MM.1S (cell line): ENCODE data around the gene CCL28.

Source experiments
- DNase-seq: peaks from one replicate; pipeline ENCODE4 v3.0.0-alpha.2; 2015
- H2AFZ ChIP-seq: fragments of 300-600 bp; sonication (generic); 2 replicates; pipeline ENCODE4 v1.6.0; 2016; ENCODE audit warnings: antibody characterized with exemption, low read length
- H3F3A ChIP-seq: fragments of 300-600 bp; sonication (generic); 2 replicates; pipeline ENCODE4 v1.6.1; 2016; ENCODE audit warnings: mild to moderate bottlenecking, antibody characterized with exemption, low read length, moderate library complexity, mixed read lengths; ENCODE audit not compliant: insufficient read depth
- H3K27ac ChIP-seq: fragments of 300-600 bp; sonication (generic); 2 replicates; pipeline ENCODE4 v1.5.1; 2016; ENCODE audit warnings: mild to moderate bottlenecking, low read length
- H3K27me3 ChIP-seq: fragments of 300-600 bp; sonication (generic); replicated peaks from 2 replicates; pipeline ENCODE4 v1.6.0; 2016; ENCODE audit warnings: low read length; ENCODE audit not compliant: insufficient read depth
- H3K36me3 ChIP-seq: fragments of 300-600 bp; sonication (generic); replicated peaks from 2 replicates; pipeline ENCODE4 v1.6.1; 2016; ENCODE audit warnings: mild to moderate bottlenecking, low read length, mixed read lengths; ENCODE audit not compliant: insufficient read depth
- H3K4me1 ChIP-seq: fragments of 300-600 bp; sonication (generic); 2 replicates; pipeline ENCODE4 v1.6.1; 2016; ENCODE audit warnings: low read length, mixed read lengths
- H3K4me2 ChIP-seq: fragments of 300-600 bp; sonication (generic); 2 replicates; pipeline ENCODE4 v1.6.0; 2016; ENCODE audit warnings: low read depth, low read length
- H3K4me3 ChIP-seq: fragments of 300-600 bp; sonication (generic); 2 replicates; pipeline ENCODE4 v1.5.1; 2016; ENCODE audit warnings: low read length, mixed read lengths
- H3K79me2 ChIP-seq: fragments of 300-600 bp; sonication (generic); 2 replicates; pipeline ENCODE4 v1.6.1; 2016; ENCODE audit warnings: mixed run types, low read length, mixed read lengths
- H3K9ac ChIP-seq: fragments of 300-600 bp; sonication (generic); 2 replicates; pipeline ENCODE4 v1.6.1; 2016; ENCODE audit warnings: low read length, mixed read lengths
- H3K9me2 ChIP-seq: fragments of 300-600 bp; sonication (generic); replicated peaks from 2 replicates; pipeline ENCODE4 v1.6.1; 2016; ENCODE audit warnings: mild to moderate bottlenecking, low read length, mixed read lengths; ENCODE audit not compliant: insufficient read depth
- H3K9me3 ChIP-seq: fragments of 300-600 bp; sonication (generic); replicated peaks from 2 replicates; pipeline ENCODE4 v1.6.1; 2016; ENCODE audit warnings: mild to moderate bottlenecking, low read length, mixed read lengths; ENCODE audit not compliant: insufficient read depth
- H4K20me1 ChIP-seq: fragments of 300-600 bp; sonication (generic); 2 replicates; pipeline ENCODE4 v1.6.1; 2016; ENCODE audit warnings: mild to moderate bottlenecking, low read length, moderate library complexity, mixed read lengths; ENCODE audit not compliant: insufficient read depth
- EZH2 ChIP-seq: fragments of 300-600 bp; sonication (generic); optimal IDR thresholded peaks from 2 replicates; pipeline ENCODE3; 2017; ENCODE audit warnings: low read depth, mild to moderate bottlenecking, antibody characterized with exemption, low read length, mixed read lengths
- EZH2phosphoT487 ChIP-seq: fragments of 300-600 bp; sonication (generic); IDR thresholded peaks from 2 replicates; pipeline ENCODE4 v1.6.1; 2018; ENCODE audit warnings: antibody characterized with exemption, low read length
- TF ChIP-seq, protein P1 (sequence below): fragments of 300-600 bp; sonication (generic); IDR thresholded peaks from 2 replicates; pipeline ENCODE4 v1.5.1; 2016; ENCODE audit warnings: antibody characterized with exemption, low read length, mixed read lengths

CCL28 gene

DNA sequence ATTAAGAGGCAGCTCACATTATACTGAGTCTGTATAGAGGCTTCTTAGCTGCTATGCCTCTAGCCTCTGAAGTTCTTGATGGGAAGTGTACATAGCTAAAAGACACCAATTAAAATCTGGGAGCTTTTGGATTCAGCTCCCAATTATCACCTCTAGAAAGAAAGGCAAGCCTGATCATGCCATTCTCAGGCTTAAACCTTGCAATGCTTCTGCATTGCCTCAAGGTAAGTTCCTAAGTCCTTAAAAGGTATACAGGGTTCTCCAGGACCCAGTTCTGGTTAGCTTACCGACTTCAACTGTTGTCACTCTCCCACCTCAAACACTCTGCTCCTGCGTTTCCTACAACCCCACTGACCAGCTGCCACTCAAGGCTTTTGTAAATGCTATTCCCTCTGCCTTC, 17.5 kb upstream of the CCL28 start:
- DNase-seq: no peak
- Histone ChIP-seq H4K20me1 (no peaks in the 10 kb centered on the region), H3K79me2 (no peaks in the 10 kb centered on the region), H3K36me3 (no peaks in the 10 kb centered on the region), H2AFZ (no peak overlapping the region), H3F3A (no peaks in the 10 kb centered on the region), H3K4me1 (no peaks in the 10 kb centered on the region), H3K4me3 (no peak overlapping the region), H3K9ac (no peak overlapping the region), H3K4me2 (no peak overlapping the region), H3K9me2 (no peaks in the 10 kb centered on the region), H3K9me3 (no peaks in the 10 kb centered on the region), H3K27me3 (no peaks in the 10 kb centered on the region), H3K27ac (no peak overlapping the region)
- no peak for TF ChIP-seq EZH2phosphoT487
- TF ChIP-seq EZH2: no peak
- TF ChIP-seq, protein P1, sequence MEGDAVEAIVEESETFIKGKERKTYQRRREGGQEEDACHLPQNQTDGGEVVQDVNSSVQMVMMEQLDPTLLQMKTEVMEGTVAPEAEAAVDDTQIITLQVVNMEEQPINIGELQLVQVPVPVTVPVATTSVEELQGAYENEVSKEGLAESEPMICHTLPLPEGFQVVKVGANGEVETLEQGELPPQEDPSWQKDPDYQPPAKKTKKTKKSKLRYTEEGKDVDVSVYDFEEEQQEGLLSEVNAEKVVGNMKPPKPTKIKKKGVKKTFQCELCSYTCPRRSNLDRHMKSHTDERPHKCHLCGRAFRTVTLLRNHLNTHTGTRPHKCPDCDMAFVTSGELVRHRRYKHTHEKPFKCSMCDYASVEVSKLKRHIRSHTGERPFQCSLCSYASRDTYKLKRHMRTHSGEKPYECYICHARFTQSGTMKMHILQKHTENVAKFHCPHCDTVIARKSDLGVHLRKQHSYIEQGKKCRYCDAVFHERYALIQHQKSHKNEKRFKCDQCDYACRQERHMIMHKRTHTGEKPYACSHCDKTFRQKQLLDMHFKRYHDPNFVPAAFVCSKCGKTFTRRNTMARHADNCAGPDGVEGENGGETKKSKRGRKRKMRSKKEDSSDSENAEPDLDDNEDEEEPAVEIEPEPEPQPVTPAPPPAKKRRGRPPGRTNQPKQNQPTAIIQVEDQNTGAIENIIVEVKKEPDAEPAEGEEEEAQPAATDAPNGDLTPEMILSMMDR: no peak

DNA sequence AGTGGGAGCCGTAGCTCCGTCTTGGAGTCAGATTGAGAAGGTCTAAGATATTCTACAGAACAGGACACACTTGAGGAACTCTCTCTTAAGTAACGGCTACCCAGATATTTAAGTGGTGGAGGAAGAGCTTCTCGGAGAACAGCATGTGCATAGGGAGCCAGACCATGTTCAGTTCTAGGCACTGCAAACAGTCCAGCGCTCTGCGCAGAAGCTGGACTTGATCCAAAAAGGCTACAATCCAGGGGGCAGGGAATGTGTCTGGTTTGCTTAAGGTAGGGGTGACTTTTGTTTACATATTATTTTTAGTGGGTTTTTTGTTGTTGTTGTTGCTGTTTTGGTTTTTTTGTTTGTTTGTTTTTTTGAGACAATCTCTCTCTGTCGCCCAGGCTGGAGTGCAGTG, 16.8 kb upstream of the CCL28 start:
- no peak overlapping the region for H3K4me3 ChIP-seq
- H3K9ac ChIP-seq: no peak overlapping the region
- no peaks in the 10 kb centered on the region for H3K79me2 ChIP-seq
- H2AFZ ChIP-seq: no peak overlapping the region
- no peaks in the 10 kb centered on the region for H4K20me1 ChIP-seq
- DNase-seq: no peak
- H3K27me3 ChIP-seq: no peaks in the 10 kb centered on the region
- no peaks in the 10 kb centered on the region for H3K9me2 ChIP-seq
- H3K36me3 ChIP-seq: no peaks in the 10 kb centered on the region
- no peak overlapping the region for H3K4me2 ChIP-seq
- no peaks in the 10 kb centered on the region for H3F3A ChIP-seq
- H3K4me1 ChIP-seq: no peaks in the 10 kb centered on the region
- no peaks in the 10 kb centered on the region for H3K9me3 ChIP-seq
- TF ChIP-seq, protein P1: no peak
- no peak overlapping the region for H3K27ac ChIP-seq

DNA sequence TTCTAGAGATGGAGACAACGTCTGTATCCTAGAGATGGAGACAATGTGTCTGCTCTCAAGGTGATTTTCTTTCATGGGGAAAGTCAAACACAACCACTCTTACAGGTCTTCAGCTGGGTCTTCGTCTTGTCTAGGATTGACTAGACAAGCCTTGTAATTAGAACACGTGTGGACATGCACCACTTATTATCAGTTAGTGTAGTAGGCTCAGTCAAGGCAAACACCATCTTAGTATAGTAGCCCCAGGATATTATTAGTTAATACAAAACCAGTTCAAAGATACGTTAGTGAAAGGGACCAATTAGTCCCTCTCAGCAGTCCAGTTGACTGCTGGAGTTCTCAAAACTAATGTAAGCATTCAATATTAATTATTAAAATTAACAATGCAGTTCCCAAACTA, 15.1 kb upstream of the CCL28 start:
- H3F3A ChIP-seq: no peaks in the 10 kb centered on the region

More for the DNA sequence above, 15.1 kb upstream of the CCL28 start:
- H3K27me3 ChIP-seq: no peaks in the 10 kb centered on the region
- TF ChIP-seq, protein P1: no peak
- no peak for TF ChIP-seq EZH2
- TF ChIP-seq EZH2phosphoT487: no peak
- no peaks in the 10 kb centered on the region for H3K4me1 ChIP-seq
- no peaks in the 10 kb centered on the region for H4K20me1 ChIP-seq
- no peak overlapping the region for H3K4me3 ChIP-seq
- H3K9me2 ChIP-seq: no peaks in the 10 kb centered on the region
- DNase-seq: no peak
- no peaks in the 10 kb centered on the region for H3K79me2 ChIP-seq
- no peaks in the 10 kb centered on the region for H3K36me3 ChIP-seq
- no peak overlapping the region for H3K9ac ChIP-seq
- no peak overlapping the region for H2AFZ ChIP-seq
- no peak overlapping the region for H3K4me2 ChIP-seq
- no peak overlapping the region for H3K27ac ChIP-seq
- H3K9me3 ChIP-seq: no peaks in the 10 kb centered on the region
